ENCODE measurements around the gene NOB1.

NOB1 gene

GRCh38 chr16:69706256-69706974, 48.3 kb downstream of the NOB1 start:
- H3K27me3 ChIP-seq: no peaks in the 10 kb centered on the region
- H3K4me1 ChIP-seq (ENCODE audit: control insufficient read depth in 1 of 2, insufficient read depth in 1 of 2, low read depth in 1 of 2, low read length in 1 of 2): no peaks in the 10 kb centered on the region
- no peaks in the 10 kb centered on the region for H3K9me3 ChIP-seq
- no peak for TF ChIP-seq CTCF (IDR thresholded peaks at IDR 0.05)
- H3K4me3 ChIP-seq (ENCODE audit: low read depth in 1 of 2, low read length in 1 of 2): no peak overlapping the region
- no peak overlapping the region for H3K27ac ChIP-seq
- H3K36me3 ChIP-seq: peaks cover 26% of the 10 kb centered on the region

GRCh38 chr16:69703638-69704037, 51.1 kb downstream of the NOB1 start:
- no peak overlapping the region for H3K4me3 ChIP-seq (ENCODE audit: low read depth in 1 of 2, low read length in 1 of 2)
- H3K27me3 ChIP-seq: no peaks in the 10 kb centered on the region
- peaks cover 30% of the 10 kb centered on the region for H3K36me3 ChIP-seq
- TF ChIP-seq CTCF (IDR thresholded peaks at IDR 0.05): no peak
- H3K9me3 ChIP-seq: no peaks in the 10 kb centered on the region
- H3K27ac ChIP-seq: no peak overlapping the region
- H3K4me1 ChIP-seq (ENCODE audit: control insufficient read depth in 1 of 2, insufficient read depth in 1 of 2, low read depth in 1 of 2, low read length in 1 of 2): no peaks in the 10 kb centered on the region

GRCh38 chr16:69701866-69702265, 52.9 kb downstream of the NOB1 start:
- Histone ChIP-seq H3K4me3 (ENCODE audit: low read depth in 1 of 2, low read length in 1 of 2) (no peak overlapping the region), H3K4me1 (ENCODE audit: control insufficient read depth in 1 of 2, insufficient read depth in 1 of 2, low read depth in 1 of 2, low read length in 1 of 2) (no peaks in the 10 kb centered on the region), H3K9me3 (no peaks in the 10 kb centered on the region), H3K27me3 (no peaks in the 10 kb centered on the region), H3K36me3 (peaks cover 38% of the 10 kb centered on the region), H3K27ac (no peak overlapping the region)
- no peak for TF ChIP-seq CTCF (IDR thresholded peaks at IDR 0.05)

- H3K27me3 ChIP-seq: no peaks in the 10 kb centered on the region
- H3K27ac ChIP-seq: no peak overlapping the region
- H3K4me1 ChIP-seq (ENCODE audit: control insufficient read depth in 1 of 2, insufficient read depth in 1 of 2, low read depth in 1 of 2, low read length in 1 of 2): no peaks in the 10 kb centered on the region
- peaks cover 42% of the 10 kb centered on the region for H3K36me3 ChIP-seq
- H3K4me3 ChIP-seq (ENCODE audit: low read depth in 1 of 2, low read length in 1 of 2): no peak overlapping the region
- TF ChIP-seq CTCF (IDR thresholded peaks at IDR 0.05): no peak
- no peaks in the 10 kb centered on the region for H3K9me3 ChIP-seq
Measured at GRCh38 chr16:69701452-69701851, 53.3 kb downstream of the NOB1 start.

- Histone ChIP-seq H3K4me1 (ENCODE audit: control insufficient read depth in 1 of 2, insufficient read depth in 1 of 2, low read depth in 1 of 2, low read length in 1 of 2) (no peaks in the 10 kb centered on the region), H3K4me3 (ENCODE audit: low read depth in 1 of 2, low read length in 1 of 2) (no peak overlapping the region), H3K27ac (no peak overlapping the region), H3K36me3 (peaks cover 58% of the 10 kb centered on the region), H3K9me3 (no peaks in the 10 kb centered on the region), H3K27me3 (no peaks in the 10 kb centered on the region)
- no peak for TF ChIP-seq CTCF (IDR thresholded peaks at IDR 0.05)
Measured at GRCh38 chr16:69699915-69700314, 54.8 kb downstream of the NOB1 start.

Measured in neutrophil (primary cell).